GM12891 (cell line): ENCODE data around the gene KLF18. TPM values are rescaled to one million over a fixed set of nuclear protein-coding genes. Genes with fewer than 3 reads are reported as not detected.

ENCODE experiments used
- DNase-seq: peaks from one replicate; pipeline ENCODE4 v3.0.0; 2011; ENCODE audit warnings: low spot score; ENCODE audit not compliant: insufficient read length
- FAIRE-seq: peaks from 2 replicates; lab custom pipeline; 2011; peaks lifted over from hg19 to GRCh38; lab: Jason Lieb, UNC
- PAX5 ChIP-seq: IDR thresholded peaks from 2 replicates; pipeline ENCODE4 v1.6.1; 2011; ENCODE audit warnings: low read length, moderate library complexity, mild to moderate bottlenecking; ENCODE audit not compliant: insufficient read depth, severe bottlenecking
- POLR2A ChIP-seq: IDR thresholded peaks from 2 replicates; pipeline ENCODE4 v1.6.1; 2011; ENCODE audit warnings: low read depth, low read length, control low read depth
- POLR2AphosphoS5 ChIP-seq: IDR thresholded peaks from 2 replicates; pipeline ENCODE4 v1.6.1; 2011; ENCODE audit warnings: low read depth, low read length, control low read depth
- POU2F2 ChIP-seq: IDR thresholded peaks from 2 replicates; pipeline ENCODE4 v1.6.1; 2011; ENCODE audit warnings: low read depth, mild to moderate bottlenecking, control low read depth, low read length, moderate library complexity
- SPI1 ChIP-seq: IDR thresholded peaks from 2 replicates; pipeline ENCODE4 v1.6.1; 2011; ENCODE audit warnings: low read depth, low read length, control low read depth
- TAF1 ChIP-seq: IDR thresholded peaks from 2 replicates; pipeline ENCODE4 v1.6.1; 2011; ENCODE audit warnings: low read depth, low read length, control low read depth
- polyA plus RNA-seq: library from polyadenylated mRNA; unstranded; fragments of >200 nt; gene quantifications from one replicate; pipeline ENCODE4 v1.2.1, GENCODE V29; 2012; ENCODE audit warnings: low read depth, missing spikeins, inconsistent platforms; ENCODE audit not compliant: missing spikeins

KLF18 gene
- not detected for polyA plus RNA-seq

- DNase-seq (no peak), FAIRE-seq (no peak)
- TF ChIP-seq POLR2A: no peak
- no peak for TF ChIP-seq PAX5
- no peak for TF ChIP-seq POU2F2
- TF ChIP-seq POLR2AphosphoS5: no peak
- no peak for TF ChIP-seq SPI1
- no peak for TF ChIP-seq TAF1
These were observed at the start of gene KLF18 for GRCh38 chr1:44141531-44141930. Gene KLF18, minus strand, starts transcription at chr1:44141631. Its CDS starts 0 bp downstream, at chr1:44141631.

DNA sequence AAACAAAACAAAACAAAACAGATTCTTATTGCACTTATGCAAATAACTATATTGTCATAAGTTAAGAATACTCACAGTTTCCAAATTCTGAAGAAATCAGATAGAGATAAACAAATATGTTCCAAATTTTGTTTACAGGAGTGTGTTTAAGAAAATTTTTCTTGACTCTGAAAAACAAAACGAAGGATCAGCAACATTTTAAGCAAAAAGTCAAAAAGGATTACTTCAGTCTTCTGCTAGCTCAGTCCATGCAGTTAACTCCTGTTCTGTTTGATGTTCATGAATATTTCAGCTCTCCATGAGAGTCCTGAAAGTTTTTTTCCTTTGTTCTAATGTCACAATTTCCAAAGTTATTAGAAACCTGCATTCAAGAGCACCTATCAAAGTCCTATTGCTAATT lies 33.2 kb upstream of the KLF18 start:
- FAIRE-seq (no peak), DNase-seq (no peak)
- TF ChIP-seq SPI1: no peak
- no peak for TF ChIP-seq POLR2A
- no peak for TF ChIP-seq POU2F2
- TF ChIP-seq TAF1: no peak
- no peak for TF ChIP-seq POLR2AphosphoS5
- no peak for TF ChIP-seq PAX5

DNA sequence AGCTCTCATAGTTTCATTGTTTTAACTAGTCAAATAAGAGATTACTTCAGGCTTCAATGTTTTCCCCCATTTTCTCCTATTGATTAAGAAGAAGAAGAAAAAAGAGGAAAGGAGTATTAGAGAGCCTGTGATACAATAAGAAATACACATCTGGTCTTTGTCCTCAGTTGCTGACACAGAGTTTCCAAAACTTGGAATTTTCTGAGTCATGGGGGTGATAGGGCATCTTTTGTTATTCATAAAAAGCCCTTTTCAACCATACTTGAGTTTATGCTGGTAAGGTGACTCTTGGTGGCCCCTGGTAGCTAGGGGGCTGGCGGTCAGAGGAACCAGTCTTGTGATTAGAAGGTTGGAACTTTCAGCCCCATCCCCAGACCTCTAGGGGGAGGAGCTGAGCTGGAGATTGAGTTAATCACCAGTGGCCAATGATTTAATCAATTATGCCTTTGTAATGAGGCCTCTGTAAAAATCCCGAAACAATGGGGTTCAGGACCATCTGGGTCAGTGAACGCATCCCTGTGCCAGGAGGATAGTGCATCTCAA lies 28.9 kb upstream of the KLF18 start:
- no peak for FAIRE-seq
- no peak for DNase-seq
- TF ChIP-seq SPI1: no peak
- no peak for TF ChIP-seq POLR2AphosphoS5
- no peak for TF ChIP-seq TAF1
- TF ChIP-seq POLR2A: no peak
- TF ChIP-seq POU2F2: no peak
- TF ChIP-seq PAX5: no peak

DNA sequence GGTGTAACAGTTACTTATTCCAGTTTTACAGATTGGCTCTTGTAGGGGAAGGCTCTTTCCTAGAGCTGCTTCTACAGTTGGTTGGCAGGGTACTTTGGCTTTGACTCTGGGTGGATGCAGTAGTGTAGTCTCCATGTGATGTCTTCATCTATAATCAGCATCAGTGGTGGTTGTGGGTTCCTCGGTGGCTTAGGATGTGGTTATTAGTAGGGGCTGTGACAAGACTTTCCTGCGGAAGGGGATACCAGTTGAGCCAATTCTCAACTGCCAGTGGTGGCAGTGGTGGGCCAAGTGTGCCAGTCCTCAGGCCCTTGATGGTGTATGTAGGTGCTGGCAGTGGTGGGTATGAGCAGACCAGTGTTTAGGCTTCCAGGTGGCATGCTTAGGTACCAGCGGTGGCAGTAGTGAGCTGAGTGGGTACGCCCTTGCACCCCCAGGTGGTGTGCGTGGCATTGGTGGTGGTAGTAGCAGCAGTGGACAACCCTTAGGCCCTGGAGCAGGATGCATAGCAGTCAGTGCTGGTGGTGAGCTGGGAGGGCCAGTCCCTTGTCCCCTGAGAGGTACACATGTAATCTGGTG lies 27.2 kb upstream of the KLF18 start:
- DNase-seq: no peak
- no peak for FAIRE-seq
- TF ChIP-seq POLR2AphosphoS5 (no peak), TAF1 (no peak), SPI1 (no peak), POLR2A (no peak), POU2F2 (no peak), PAX5 (no peak)

- TF ChIP-seq SPI1: no peak
- TF ChIP-seq POLR2AphosphoS5: no peak
- no peak for TF ChIP-seq POU2F2
- TF ChIP-seq POLR2A: no peak
- TF ChIP-seq TAF1: no peak
- TF ChIP-seq PAX5: no peak
- DNase-seq (no peak), FAIRE-seq (no peak)
These were observed 20.1 kb upstream of the KLF18 start for GRCh38 chr1:44161546-44161945.

DNA sequence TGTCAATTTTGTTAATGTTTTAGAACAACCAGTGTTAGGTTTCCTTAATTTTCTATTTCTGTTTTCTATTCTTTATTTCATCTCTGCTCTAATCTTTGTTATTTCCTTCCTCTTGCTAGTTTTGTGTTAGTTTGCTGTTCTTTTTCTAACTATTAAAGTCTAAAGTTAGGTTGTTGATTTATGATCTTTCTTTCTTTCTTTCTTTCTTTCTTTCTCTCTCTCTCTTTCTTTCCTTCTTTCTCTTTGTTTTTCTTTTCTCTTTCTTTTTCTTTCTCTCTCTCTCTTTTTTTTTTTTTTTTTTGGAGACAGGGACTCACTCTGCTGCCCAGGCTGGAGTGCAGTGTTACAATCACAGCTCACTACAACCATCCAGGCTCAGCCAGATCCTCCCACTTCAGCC lies 17.4 kb upstream of the KLF18 start:
- no peak for FAIRE-seq
- TF ChIP-seq POLR2AphosphoS5 (no peak), POU2F2 (no peak), POLR2A (no peak), PAX5 (no peak), TAF1 (no peak), SPI1 (no peak)
- DNase-seq: no peak

DNA sequence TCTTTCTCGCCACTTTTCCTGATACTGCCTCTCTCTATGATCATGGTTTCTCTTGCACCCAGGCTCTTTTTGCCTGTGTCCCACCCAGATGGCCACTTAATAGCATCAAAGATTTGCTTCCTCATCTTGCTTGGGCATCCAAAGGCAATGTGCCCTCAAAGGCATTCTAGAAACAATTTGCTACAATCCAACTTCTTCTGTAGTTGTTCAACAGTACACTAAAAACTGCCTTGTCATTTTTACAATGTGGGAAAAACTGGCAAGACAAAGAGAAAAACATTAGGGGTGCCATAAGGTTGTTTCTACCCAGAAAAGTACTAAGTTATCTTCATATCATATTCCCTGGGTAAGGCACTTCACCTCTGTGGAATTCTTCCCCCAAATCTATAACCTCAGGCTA lies 16.5 kb upstream of the KLF18 start:
- DNase-seq: no peak
- FAIRE-seq: no peak
- TF ChIP-seq SPI1: no peak
- TF ChIP-seq PAX5: no peak
- TF ChIP-seq TAF1: no peak
- no peak for TF ChIP-seq POLR2A
- no peak for TF ChIP-seq POU2F2
- TF ChIP-seq POLR2AphosphoS5: no peak

- no peak for TF ChIP-seq SPI1
- no peak for TF ChIP-seq POU2F2
- TF ChIP-seq PAX5: no peak
- TF ChIP-seq TAF1: no peak
- TF ChIP-seq POLR2A: no peak
- no peak for TF ChIP-seq POLR2AphosphoS5
- FAIRE-seq: no peak
- DNase-seq: no peak
These were observed 12.6 kb upstream of the KLF18 start for GRCh38 chr1:44154049-44154448.

DNA sequence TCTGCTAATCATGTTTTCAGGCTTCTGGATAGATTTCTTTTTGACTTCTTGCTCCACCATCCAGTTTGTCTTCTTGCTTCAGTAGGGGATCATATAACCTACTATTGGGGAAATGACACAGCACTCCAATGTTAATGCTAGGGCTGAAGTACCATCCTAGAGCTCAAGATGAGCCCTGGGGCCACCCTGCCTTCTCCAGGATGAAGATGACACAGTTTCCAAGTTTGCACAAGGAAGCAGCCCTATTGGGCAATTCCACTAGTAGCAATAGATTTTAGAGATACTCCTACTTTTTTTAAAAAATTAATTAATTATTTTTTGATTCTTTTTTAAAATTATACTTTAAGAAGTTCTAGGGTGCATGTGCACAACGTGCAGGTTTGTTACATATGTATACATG lies 11.3 kb upstream of the KLF18 start:
- no peak for FAIRE-seq
- no peak for DNase-seq
- TF ChIP-seq SPI1: no peak
- TF ChIP-seq POU2F2: no peak
- no peak for TF ChIP-seq PAX5
- no peak for TF ChIP-seq POLR2AphosphoS5
- no peak for TF ChIP-seq TAF1
- TF ChIP-seq POLR2A: no peak

DNA sequence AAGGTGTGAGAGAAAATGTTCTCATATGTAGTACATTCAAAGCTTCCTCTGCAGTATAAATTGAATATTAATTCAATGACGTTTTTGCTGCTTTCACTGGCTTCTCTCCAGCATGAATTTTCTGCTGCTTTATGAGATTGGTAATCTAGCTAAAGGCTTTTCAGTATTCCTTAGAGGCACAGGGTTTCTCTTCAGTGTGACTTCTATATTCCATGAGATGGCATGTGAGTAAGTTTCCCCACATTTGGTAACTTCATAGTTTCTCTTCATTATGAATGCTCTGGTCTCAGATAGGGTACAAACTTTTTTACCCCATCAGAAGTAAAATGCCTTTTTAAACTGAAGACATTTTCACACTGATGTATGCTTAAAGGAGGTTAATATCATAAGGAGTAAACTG lies 10.4 kb upstream of the KLF18 start:
- no peak for FAIRE-seq
- no peak for DNase-seq
- TF ChIP-seq POU2F2: no peak
- no peak for TF ChIP-seq POLR2AphosphoS5
- no peak for TF ChIP-seq POLR2A
- no peak for TF ChIP-seq TAF1
- TF ChIP-seq PAX5: no peak
- TF ChIP-seq SPI1: no peak
